Neural crest cell (in vitro differentiated cells): ENCODE results near the gene PGM1. TPM values are rescaled to one million over a fixed set of nuclear protein-coding genes. Genes with fewer than 3 reads are reported as not detected.
A peak's percentile ranks its signal among the peaks of the same experiment; 100 is the strongest.

Experiments used
- DNase-seq: peaks from one replicate; pipeline ENCODE4 v3.0.0; 2021; ENCODE audit warnings: low read depth, mixed read lengths, low spot score
- H3K27ac Mint-ChIP-seq: one replicate; pipeline ENCODE4 v1.8.0; 2021; ENCODE audit warnings: mild to moderate bottlenecking, mixed read lengths; ENCODE audit not compliant: unreplicated experiment
- H3K27me3 Mint-ChIP-seq: 2 replicates; pipeline ENCODE4 v1.8.0; 2021; ENCODE audit warnings: low read depth, mild to moderate bottlenecking, mixed read lengths
- H3K36me3 Mint-ChIP-seq: 2 replicates; pipeline ENCODE4 v1.8.0; 2021; ENCODE audit warnings: low read depth, mild to moderate bottlenecking, mixed read lengths
- H3K4me1 Mint-ChIP-seq: 2 replicates; pipeline ENCODE4 v1.8.0; 2021; ENCODE audit warnings: mixed read lengths
- H3K4me3 Mint-ChIP-seq: one replicate; pipeline ENCODE4 v1.8.0; 2021; ENCODE audit warnings: mild to moderate bottlenecking, mixed read lengths
- H3K9me3 Mint-ChIP-seq: 2 replicates; pipeline ENCODE4 v1.8.0; 2021; ENCODE audit warnings: mixed read lengths
- total RNA-seq: library from RNA; stranded (reverse); gene quantifications from 2 replicates; pipeline ENCODE4 v1.2.1, GENCODE V29; 2021
- TF ChIP-seq, protein P1 (sequence below): fragments of 200-600 bp; sonication (generic); conservative IDR thresholded peaks from 2 replicates; pipeline ENCODE4 v1.5.0; 2021; ENCODE audit warnings: antibody characterized with exemption, mild to moderate bottlenecking

The PGM1 gene
- total RNA-seq, 1 donor from 2014 or later, result 35.3 TPM

DNA sequence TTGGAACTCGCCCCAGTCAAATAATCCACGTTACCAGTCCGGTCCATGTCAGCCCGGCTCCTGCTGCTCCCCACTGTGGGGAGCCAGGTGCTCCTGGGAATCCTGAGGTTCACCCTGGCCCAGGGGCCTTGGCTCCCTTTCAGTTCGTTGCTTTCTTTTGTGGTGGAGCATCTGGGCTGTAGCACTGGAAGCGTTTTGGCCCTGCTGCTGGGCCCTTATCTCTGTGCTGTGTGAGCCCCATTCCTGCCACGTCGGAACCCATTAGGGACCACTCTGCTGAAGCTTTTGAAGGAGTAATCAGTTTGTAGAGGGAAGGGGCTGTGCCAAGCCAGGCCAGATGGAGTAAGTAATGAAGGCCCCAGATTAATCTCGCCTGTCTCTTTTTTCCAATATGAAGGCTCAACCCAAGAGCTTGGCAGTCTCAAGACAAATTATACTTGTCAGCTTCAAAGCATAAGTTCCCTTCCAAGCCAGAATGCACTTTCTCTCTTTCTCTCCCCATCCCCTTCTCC lies 82.3 kb downstream of the PGM1 start:
- Mint-ChIP-seq H3K4me1 (peaks cover 5% of the 10 kb centered on the region), H3K27ac (no peak overlapping the region), H3K9me3 (peaks cover 2% of the 10 kb centered on the region), H3K4me3 (no peak overlapping the region), H3K36me3 (no peaks in the 10 kb centered on the region), H3K27me3 (no peaks in the 10 kb centered on the region)
- TF ChIP-seq, protein P1, sequence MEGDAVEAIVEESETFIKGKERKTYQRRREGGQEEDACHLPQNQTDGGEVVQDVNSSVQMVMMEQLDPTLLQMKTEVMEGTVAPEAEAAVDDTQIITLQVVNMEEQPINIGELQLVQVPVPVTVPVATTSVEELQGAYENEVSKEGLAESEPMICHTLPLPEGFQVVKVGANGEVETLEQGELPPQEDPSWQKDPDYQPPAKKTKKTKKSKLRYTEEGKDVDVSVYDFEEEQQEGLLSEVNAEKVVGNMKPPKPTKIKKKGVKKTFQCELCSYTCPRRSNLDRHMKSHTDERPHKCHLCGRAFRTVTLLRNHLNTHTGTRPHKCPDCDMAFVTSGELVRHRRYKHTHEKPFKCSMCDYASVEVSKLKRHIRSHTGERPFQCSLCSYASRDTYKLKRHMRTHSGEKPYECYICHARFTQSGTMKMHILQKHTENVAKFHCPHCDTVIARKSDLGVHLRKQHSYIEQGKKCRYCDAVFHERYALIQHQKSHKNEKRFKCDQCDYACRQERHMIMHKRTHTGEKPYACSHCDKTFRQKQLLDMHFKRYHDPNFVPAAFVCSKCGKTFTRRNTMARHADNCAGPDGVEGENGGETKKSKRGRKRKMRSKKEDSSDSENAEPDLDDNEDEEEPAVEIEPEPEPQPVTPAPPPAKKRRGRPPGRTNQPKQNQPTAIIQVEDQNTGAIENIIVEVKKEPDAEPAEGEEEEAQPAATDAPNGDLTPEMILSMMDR, result no peak
- no peak for DNase-seq

DNA sequence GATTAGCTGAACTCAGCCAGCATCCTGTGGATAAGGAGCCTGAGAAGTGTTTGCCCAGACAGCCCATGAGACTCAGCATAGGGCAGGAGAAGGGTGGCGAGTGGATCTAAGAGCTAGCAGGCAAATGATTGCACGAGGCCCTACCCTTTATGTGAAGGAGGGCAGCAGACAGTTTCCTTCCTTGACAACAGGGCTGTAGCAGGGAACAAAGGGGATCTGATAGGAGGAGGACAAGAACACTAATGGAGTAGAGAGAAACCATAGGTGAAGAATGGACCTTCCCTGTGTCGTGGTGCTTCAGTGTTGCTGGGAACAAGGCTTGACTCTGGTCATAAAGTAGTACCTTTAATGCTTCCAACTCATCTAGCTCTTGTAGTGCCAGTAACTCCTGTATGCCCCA lies 84.3 kb downstream of the PGM1 start:
- DNase-seq, result no peak
- Mint-ChIP-seq H3K36me3 (no peaks in the 10 kb centered on the region), H3K9me3 (peaks cover 5% of the 10 kb centered on the region), H3K4me3 (no peak overlapping the region), H3K27me3 (no peaks in the 10 kb centered on the region), H3K27ac (peak overlapping the region; percentile 81), H3K4me1 (peaks cover 5% of the 10 kb centered on the region)
- TF ChIP-seq, protein P1, result no peak

DNA sequence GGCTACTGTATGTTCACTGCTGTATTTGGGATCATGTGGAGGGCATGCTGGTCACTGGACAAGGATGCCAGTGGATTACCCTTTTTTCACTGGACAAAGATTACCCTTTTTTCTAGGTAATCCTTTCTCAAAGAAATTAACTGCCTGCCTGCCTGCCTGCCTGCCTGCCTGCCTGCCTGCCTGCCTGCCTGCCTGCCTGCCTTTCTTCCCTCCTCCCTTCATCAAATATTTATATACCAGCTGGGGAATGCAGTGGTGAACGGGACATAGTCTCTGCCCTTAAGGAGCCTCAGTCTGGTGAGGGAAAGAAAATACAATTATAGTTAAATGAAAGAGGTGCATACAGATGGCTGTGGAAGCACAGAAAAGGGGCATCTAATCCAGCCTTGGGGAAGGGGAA lies 85.0 kb downstream of the PGM1 start:
- Mint-ChIP-seq H3K36me3 (no peaks in the 10 kb centered on the region), H3K27me3 (no peaks in the 10 kb centered on the region), H3K9me3 (peaks cover 5% of the 10 kb centered on the region), H3K4me3 (no peak overlapping the region), H3K4me1 (peaks cover 5% of the 10 kb centered on the region), H3K27ac (no peak overlapping the region)
- TF ChIP-seq, protein P1, result no peak
- no peak for DNase-seq

DNA sequence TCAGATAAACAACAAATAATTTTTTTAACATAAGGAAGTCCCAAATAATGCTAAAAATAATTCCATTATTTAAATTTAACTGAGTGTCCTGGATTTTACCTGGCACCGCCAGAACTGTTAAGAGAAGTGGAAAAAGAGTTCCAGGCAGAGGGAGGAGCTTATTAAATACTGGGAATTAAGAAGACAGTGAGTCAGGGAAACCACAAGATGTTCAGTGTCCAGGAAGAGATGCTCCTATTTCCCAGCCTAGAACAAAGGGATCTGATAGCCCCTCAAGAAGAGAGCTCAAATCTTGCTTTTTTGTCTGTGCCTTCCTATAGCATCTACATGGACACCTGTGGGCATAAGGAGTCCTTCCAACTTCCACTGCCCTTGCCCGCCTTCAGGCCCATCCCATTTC lies 85.9 kb downstream of the PGM1 start:
- Mint-ChIP-seq H3K4me1 (peaks cover 5% of the 10 kb centered on the region), H3K27me3 (no peaks in the 10 kb centered on the region), H3K27ac (no peak overlapping the region), H3K36me3 (no peaks in the 10 kb centered on the region), H3K4me3 (no peak overlapping the region), H3K9me3 (peaks cover 5% of the 10 kb centered on the region)
- TF ChIP-seq, protein P1, result no peak
- DNase-seq, result no peak

DNA sequence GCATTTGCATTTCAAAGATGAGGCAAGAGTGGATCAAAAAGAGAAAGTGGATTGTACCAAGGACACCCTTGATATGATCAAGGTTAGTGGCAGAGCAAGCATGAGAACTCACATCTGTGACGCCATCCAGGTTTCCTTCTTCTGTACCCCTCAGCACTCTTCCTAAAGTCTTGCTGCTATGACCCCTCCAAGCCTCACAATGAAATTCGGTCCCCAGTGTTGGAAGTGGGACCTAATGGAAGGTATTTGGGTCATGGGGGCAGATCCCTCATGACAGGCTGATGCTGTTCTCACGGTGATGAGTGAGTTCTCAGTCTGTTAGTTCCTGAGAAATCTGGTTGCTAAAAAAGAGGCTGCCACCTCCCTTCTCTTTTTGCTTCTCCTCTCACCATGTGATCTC lies 86.4 kb downstream of the PGM1 start:
- H3K27me3 Mint-ChIP-seq, result no peaks in the 10 kb centered on the region
- H3K9me3 Mint-ChIP-seq, result peaks cover 5% of the 10 kb centered on the region
- H3K4me1 Mint-ChIP-seq, result peaks cover under 1% of the 10 kb centered on the region
- DNase-seq, result no peak
- H3K4me3 Mint-ChIP-seq, result no peak overlapping the region
- no peak overlapping the region for H3K27ac Mint-ChIP-seq
- TF ChIP-seq, protein P1, result no peak
- H3K36me3 Mint-ChIP-seq, result no peaks in the 10 kb centered on the region

GRCh38 chr1:63682936-63683335 lies 89.7 kb downstream of the PGM1 start:
- Mint-ChIP-seq H3K4me3 (no peak overlapping the region), H3K27ac (no peak overlapping the region), H3K27me3 (no peaks in the 10 kb centered on the region), H3K4me1 (peaks cover 4% of the 10 kb centered on the region), H3K36me3 (no peaks in the 10 kb centered on the region), H3K9me3 (peaks cover 10% of the 10 kb centered on the region)
- no peak for DNase-seq
- TF ChIP-seq, protein P1, result no peak
